D721Med (cell line): ENCODE measurements around the gene RFNG.

Experiments used
- DNase-seq: peaks from one replicate; pipeline ENCODE4 v3.0.0; 2011; ENCODE audit warnings: low spot score; ENCODE audit not compliant: insufficient read length
- FAIRE-seq: peaks from 2 replicates; lab custom pipeline; 2011; peaks lifted over from hg19 to GRCh38; lab: Jason Lieb, UNC
- TF ChIP-seq, protein P1 (sequence below): IDR thresholded peaks from 2 replicates; pipeline ENCODE4 v1.5.1; 2012; ENCODE audit warnings: mild to moderate bottlenecking, control low read depth; ENCODE audit not compliant: insufficient read depth; ENCODE audit errors: missing control alignments

RFNG gene

GRCh38 chr17:82025401-82026107, 26.1 kb downstream of the RFNG start:
- TF ChIP-seq, protein P1, sequence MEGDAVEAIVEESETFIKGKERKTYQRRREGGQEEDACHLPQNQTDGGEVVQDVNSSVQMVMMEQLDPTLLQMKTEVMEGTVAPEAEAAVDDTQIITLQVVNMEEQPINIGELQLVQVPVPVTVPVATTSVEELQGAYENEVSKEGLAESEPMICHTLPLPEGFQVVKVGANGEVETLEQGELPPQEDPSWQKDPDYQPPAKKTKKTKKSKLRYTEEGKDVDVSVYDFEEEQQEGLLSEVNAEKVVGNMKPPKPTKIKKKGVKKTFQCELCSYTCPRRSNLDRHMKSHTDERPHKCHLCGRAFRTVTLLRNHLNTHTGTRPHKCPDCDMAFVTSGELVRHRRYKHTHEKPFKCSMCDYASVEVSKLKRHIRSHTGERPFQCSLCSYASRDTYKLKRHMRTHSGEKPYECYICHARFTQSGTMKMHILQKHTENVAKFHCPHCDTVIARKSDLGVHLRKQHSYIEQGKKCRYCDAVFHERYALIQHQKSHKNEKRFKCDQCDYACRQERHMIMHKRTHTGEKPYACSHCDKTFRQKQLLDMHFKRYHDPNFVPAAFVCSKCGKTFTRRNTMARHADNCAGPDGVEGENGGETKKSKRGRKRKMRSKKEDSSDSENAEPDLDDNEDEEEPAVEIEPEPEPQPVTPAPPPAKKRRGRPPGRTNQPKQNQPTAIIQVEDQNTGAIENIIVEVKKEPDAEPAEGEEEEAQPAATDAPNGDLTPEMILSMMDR = no peak
- no peak for FAIRE-seq
- DNase-seq = no peak

DNA sequence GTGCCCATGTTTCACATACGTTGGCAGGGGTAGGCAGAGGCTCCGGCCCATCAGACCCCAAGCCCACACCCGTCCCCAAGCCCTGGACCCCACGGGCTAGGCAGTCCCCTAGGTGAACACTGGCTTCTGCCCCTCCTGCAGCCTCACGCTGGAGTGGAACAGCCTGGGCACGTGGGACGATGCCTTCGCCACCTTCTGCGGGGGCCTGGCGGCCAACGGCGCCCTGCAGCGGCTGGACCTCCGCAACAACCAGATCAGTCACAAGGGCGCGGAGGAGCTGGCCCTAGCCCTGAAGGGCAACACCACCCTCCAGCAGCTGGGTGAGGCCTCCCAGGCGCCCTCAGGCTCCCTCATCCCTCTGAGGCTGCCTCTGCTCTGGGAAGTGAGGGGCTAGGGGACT, 26.8 kb downstream of the RFNG start:
- TF ChIP-seq, protein P1 = no peak
- no peak for DNase-seq
- no peak for FAIRE-seq

- TF ChIP-seq, protein P1 = no peak
- DNase-seq (no peak), FAIRE-seq (no peak)
Observed at GRCh38 chr17:82023447-82024241, 28.0 kb downstream of the RFNG start.

DNA sequence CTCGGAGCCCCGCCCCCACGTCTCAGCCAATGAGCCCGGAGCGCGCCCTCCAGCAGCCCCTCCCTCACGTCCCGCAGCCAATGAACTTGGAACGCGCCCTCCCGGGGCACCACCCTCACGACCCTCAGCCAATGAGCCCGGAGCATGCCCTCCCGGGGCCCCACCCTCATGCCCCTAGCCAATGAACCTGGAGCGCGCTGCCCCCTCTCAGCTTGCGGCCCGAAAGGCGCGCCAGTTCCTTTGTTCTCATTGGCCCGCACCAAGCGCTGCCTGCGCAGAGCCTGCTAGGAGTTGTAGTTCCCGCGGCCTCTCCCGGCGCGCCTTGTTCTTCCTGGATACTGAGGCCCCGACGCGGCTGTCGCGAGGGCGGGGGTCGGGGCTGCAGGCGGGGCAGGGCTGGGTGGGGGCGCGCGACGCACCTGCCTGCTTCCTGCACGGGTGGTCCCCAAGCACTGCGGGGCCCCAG, 28.6 kb downstream of the RFNG start, which contains the start of gene LRRC45:
Gene LRRC45 (plus strand): TSS at position 325 of the 466 bp plus-strand sequence. CDS start 339 bp downstream, outside the sequence.
- TF ChIP-seq, protein P1 = no peak
- DNase-seq = peak; percentile 96
- FAIRE-seq = no peak

GRCh38 chr17:82022310-82022980, 29.2 kb downstream of the RFNG start, which contains the start of gene CENPX:
TSS of gene CENPX (minus strand) at chr17:82022878. CDS start at chr17:82022861, 17 bp downstream.
- DNase-seq = no peak
- TF ChIP-seq, protein P1 = no peak
- no peak for FAIRE-seq

- no peak for DNase-seq
- TF ChIP-seq, protein P1 = no peak
- FAIRE-seq = no peak
Observed at GRCh38 chr17:82021900-82022309, 29.7 kb downstream of the RFNG start.
